ENCODE data around the gene PEX12.
"Not testable (repeated sequence)": the region's sequence is repeated elsewhere in the genome, so short reads cannot be mapped to it uniquely, and the experiment has no call there.

Gene PEX12

DNA sequence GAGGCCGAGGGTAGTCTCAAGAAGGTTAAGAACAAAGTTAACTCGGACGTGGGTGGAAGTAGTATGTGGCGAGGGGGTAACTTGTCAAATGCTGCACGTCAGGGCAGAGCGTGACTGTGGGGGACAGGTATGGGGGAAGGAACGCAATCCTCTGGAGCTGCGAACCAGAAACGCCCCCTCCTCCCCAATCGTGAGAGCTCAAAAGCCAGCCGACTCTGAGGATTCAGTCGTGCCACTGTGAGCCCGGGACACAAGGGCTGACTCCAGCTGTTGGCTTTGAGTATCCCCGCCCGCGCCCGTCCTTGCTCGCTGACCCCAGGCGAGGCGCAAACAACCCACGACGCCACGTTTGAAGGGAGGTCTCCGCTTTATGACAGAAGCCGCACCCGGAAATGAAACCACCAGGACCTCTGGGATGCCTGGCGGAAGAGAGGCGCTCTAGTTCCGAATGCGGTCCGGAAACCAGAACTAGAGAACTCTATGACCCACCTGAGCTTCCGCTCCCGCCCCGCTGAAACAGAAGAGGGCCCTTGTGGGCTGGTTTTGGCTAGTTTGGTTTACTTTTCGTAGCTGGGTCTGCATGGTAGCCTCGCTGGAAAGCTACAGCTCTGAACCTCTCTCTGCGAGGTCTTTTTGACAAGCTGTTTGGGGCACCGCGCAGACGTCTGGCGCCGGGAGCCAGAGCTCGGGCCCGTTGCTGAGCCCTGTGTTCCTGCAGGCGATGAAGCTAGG is at the start of gene PEX12:
PEX12 (minus strand) TSS at position 375 of the 732 bp plus-strand sequence. CDS start 550 bp downstream, outside the sequence.
- peak; percentile 86 for DNase-seq (ENCODE audit: low read depth)

DNA sequence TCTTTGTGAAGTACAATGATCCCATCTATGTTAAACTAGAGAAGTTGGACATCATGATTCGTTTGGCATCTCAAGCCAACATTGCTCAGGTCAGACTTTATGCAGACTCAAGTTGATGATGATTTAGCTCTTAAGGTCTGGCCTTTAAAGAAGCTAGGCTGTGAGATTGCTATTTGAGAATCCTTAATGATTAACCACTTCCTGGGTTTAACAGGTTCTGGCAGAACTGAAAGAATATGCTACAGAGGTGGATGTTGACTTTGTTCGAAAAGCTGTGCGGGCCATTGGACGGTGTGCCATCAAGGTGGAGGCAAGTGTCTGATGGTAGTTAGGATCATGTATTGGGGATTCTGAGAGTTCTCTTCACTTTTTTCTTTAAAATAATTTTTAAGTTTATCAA is 49.0 kb upstream of the PEX12 start:
- DNase-seq (ENCODE audit: low read depth): no peak

DNA sequence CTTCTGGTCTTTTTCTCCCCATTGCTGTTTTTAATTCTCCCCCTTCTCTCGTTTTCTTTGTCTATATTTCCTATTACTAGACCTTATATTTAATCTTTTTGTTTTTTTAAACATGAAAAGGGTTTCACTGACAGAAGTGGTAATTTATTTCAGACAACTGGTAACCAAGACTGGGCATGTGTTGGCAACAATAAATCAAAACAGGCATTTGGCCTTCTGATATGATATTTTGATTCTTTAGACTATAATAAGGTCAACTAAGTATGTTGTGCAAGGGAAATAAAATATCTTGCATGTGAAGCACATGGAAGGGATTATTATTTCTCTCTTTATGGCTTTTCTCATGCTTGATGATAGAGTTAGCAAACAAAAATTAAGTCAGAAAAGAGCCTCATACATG is 43.4 kb upstream of the PEX12 start:
- no peak for DNase-seq (ENCODE audit: low read depth)

DNA sequence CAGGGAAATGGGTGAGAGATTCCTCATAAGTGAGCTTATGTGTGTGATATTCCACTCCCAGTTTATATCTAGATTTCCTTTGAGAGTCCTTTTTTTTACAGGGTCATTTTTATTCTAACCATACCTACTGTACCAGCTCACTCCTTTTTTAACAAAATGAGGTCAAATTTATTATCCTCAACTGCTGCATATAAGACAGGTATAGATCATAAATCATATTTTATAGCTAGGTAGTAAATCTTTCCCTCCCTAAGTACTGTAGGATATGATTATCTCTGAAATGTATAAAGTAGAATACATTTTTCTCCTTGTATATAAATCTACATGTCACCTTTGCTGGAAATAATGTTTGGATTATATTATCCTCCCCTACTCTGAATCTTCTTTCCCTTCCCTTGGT is 40.3 kb upstream of the PEX12 start:
- no peak for DNase-seq (ENCODE audit: low read depth)

DNA sequence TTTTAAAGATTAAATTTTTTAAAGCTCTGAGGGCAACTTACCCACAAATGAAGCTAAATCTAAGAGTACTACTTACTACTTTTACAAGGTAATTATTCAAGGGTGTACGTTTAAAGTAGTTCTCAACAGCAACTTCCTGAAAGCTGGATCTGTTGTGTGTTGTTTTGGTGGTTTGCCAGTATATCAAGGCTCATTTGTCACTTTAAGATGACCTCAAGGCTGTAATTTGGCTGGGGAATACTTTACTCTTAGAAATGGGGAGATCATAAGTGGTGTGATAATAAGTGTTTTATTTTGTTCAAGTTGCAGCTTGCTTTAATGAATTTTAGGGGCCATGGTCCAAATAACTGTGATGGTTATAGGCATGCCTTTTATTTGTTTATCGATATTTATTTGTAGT is 39.1 kb upstream of the PEX12 start:
- DNase-seq (ENCODE audit: low read depth): no peak

DNA sequence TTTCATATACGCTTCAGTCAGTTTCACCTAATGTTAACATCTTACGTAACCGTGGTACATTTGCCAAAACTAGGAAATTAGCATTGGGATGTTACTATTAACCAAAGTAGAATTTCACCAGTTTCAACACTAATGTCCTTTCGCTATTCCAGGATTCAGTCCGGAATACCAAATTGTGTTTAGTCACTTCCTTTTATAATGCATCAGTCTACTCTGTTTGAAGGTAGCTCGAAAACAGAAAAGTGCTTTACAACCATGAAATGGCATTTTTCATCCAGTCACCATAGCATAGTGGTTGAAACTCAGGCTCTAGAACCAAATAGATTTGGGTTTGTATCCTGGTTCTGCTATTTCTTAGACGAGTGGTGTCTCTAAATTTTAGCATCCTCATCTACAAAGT is 38.2 kb upstream of the PEX12 start:
- no peak for DNase-seq (ENCODE audit: low read depth)

DNA sequence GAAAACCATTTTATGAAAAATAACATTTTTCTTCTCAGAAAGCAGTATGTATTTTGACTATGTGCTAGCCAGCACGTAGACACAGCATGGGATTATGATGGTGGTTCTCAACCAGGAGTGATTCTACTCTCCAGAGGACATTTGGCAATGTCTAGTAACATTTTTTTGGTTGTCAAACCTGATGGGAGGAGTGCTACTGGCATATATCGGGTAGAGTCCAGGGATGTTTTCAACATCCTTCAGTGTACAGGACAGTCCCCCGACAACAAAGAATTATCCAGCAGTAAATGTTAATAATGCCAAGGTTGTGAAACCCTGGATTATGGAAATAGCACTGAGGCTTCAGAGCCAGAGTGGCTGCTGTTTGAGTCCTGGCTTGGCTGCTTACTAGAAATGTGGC is 36.4 kb upstream of the PEX12 start:
- DNase-seq (ENCODE audit: low read depth): no peak

DNA sequence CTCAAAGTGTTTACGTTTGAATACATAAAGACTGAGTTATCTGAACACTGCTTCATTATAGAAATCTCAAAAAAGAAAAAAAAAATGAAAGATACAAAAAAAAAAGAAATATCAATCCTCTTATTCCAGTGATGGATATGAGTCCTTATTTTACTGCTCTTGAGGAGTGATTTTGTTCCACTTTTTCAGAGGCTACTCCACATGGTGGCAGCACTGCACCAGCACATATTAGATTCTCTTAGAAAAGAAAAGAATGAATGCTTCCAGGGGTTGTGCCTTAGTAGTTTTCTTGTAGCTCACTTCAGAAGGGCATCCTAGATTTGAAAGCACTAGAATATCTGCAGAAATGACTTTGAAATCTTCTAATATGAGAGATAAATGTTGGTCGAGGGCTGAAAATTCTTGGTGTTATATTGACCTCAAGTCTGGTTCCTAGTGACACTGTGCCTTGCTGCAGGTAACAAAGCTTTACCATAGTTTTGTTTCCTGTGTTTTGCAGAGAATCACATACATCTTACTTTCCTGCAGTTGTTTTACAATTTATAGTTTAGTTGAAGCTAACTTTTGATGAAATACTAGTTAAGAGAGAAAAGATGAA is 34.7 kb upstream of the PEX12 start:
- DNase-seq (ENCODE audit: low read depth): no peak

DNA sequence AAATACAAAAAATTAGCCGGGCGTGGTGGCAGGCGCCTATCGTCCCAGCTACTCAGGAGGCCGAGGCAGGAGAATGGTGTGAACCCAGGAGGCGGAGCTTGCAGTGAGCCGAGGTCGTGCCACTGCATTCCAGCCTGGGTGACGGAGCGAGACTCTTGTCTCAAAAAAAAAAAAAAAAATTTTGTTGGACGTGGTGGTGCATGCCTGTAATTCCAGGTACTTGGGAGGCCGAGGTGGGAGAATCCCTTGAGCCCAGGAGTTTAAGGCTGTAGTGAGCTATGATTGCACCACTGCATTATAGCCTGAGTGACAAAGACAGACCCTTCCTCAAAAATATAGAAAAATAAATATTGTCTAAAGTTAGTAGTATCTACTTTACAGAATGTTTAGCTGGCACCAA is 32.4 kb upstream of the PEX12 start:
- not testable (repeated sequence) for DNase-seq (ENCODE audit: low read depth)

DNA sequence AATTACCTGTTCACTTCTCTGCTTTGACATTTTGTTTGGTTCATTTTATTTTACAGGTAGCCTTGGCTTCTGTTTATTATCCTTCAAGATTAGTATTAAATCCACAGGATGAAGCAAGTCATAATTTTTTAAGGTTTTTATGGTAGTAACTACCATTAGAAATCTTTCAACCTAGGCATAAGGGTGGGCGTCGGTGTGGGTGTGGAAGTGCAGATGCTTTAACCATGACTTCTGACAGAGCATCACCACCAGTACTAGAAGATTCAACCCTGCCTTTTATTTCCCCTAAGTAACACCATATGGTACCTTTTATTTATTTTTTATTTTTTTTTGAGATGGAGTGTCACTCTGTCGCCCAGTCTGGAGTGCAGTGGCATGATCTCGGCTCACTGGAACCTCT is 31.5 kb upstream of the PEX12 start:
- DNase-seq (ENCODE audit: low read depth): no peak

DNA sequence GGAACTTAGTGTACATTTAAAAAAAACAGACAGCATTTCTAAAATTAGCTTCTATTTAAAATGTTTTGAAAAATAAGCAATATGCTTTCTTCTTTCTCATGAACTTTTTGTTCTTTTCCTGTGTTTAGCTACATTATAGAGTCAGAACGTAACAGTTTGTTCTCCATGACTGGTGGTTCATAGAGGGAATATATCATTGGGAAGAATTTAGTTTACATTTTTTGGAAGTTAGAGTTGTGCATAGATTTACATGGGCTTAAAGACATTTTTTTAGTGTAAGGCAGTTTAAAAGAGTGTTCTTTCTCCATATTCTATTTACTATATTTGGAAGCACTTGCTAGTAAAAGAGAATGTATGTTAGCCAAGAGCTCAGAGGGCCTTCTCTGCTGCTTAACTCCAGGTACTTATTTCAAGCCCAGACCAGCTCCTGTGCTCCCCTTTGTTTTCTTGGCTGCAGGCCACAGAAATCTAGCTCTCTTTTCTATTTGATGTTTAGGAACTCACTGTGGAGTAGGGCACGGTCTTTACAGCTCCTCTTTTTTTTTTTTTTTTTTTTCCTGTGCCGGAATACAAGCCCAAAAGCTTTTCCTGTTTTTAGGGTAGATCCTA is 29.0 kb upstream of the PEX12 start:
- DNase-seq (ENCODE audit: low read depth): no peak

DNA sequence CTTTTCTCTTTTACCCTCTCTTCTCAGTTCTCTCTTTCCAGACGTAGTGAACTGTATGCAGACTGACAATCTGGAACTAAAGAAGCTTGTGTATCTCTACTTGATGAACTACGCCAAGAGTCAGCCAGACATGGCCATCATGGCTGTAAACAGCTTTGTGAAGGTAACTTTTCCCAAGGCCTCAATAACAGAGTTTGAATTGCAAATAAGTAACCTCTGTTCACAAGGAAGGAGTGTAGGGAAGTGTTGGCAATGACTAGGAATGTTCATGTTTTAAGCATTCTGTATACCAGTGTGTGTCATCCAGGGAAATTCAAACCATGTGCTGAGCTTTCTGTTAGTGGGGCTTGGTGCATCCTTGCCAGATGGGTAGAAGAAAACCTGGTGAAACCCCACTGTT is 27.3 kb upstream of the PEX12 start:
- no peak for DNase-seq (ENCODE audit: low read depth)

DNA sequence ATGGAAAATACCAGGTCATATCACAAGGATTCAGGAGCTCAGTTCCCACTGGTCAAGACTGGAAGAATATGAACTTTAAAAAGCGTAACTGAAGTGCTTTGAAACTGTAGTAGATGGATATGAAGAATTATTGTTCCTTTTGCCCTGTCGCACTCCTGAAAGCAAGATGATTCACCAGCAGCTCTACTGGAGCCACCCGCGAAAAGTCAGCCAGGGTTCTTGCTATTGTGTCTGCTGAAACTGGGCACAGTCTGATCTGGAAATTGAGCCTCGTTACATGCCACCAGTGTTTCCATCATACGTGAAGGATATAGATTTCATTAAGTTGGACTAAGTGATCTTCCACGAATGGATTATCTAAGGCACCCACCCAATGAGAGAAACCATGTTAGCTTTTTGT is 25.3 kb upstream of the PEX12 start:
- DNase-seq (ENCODE audit: low read depth): no peak

DNA sequence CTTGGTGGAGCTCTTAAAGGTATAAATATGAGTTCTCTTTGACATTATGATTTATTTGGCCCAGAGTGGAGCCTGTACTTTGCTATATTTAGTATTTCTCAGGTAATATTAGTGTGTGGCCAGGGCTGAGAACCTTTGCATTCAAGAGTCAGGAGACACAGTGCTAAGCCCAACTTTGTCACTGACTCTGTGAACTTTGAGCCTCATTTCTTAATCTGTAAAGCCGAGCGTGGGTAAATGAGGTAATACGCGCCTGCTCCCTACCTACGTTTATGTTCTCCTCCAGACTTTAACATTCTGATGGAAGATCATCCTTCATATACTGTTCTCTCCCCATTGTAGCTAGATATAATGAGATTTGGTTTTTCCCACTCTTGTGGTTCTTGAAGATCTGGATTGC is 19.2 kb upstream of the PEX12 start:
- DNase-seq (ENCODE audit: low read depth): no peak

DNA sequence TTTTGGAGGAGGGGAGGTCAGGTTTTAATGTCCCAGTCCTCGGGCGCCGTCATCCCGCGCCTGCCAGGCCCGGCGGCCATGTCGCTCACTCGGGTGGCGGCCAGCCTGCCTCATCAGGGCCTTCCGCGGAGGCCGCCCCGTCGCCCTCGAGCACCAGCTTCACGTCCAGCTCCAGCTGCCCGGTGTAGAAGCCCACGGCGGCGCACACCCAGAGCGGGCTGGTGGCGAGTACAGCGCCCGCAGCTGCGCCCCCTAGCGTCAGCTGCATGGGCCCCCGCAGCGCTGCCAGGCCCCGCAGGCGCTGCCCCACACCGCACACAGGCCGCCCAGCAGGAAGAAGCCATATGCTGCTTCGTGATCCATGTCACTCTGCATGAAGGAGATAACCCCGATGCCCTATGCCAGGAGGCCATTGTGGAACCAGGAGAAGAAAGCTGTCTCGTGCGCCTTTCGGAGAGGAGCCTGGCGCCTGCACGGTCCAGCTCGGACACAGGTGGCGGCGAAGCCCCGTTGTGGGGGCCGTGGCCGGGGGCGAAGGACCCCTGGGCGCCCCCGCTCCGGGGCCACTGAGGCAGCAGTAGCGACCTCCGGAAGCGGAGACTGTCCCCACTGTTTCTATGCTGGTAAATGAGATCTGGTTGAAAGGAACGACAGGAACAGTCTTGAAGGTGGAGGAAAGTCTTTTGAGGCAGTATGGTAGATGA is 18.3 kb upstream of the PEX12 start:
- no peak for DNase-seq (ENCODE audit: low read depth)

DNA sequence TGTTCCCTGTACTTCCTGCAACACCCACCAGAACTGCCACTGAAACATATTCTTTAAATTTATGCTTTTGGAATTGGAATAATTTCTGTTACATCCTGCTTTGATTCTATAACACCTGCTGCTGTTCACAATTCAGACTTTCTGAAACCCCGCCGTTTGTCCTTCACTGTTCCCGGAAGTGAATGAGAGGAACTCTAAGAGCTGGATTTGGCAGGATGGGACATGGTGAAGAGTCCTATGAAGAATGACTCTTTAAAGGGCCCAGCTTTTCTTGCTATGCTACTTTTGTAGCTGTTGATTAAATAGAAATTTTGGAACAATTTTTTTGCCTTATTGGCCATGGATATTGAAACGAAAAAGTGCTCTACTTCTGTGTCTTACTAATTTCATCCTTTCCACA is 17.7 kb upstream of the PEX12 start:
- no peak for DNase-seq (ENCODE audit: low read depth)

DNA sequence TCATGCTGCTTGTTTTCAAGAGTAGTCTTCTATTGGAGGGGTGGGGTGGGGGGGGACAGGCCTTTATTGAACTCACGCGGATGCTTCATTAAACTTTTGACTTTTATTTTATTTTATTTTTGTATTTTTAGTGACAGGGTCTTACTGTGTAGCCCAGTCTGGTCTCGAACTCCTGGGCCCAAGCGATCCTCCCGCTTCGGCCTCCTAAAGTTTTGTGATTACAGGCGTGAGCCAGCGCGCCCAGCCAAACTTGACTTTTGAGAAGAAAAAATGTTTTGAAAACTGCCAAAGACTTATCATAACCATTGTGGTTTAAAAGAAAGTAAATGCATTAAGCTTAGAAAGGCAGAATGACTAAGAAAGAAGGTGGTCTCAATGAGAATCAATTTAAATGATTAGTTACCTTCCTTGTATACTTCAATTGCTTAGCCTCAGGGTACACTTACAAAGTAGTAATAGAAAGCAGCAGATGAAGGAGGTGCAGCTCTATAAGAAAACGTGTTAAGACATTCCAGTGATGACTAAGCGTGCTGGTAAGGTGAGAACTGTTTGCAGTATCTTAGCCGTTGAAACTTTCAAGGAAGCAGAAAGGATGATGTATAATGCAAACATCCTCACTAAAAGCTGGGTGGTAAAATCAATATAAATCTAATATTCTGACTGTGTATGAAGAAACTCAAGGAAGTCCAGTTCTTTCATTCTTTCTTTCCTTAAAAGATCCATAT is 10.0 kb upstream of the PEX12 start:
- DNase-seq (ENCODE audit: low read depth): no peak

DNA sequence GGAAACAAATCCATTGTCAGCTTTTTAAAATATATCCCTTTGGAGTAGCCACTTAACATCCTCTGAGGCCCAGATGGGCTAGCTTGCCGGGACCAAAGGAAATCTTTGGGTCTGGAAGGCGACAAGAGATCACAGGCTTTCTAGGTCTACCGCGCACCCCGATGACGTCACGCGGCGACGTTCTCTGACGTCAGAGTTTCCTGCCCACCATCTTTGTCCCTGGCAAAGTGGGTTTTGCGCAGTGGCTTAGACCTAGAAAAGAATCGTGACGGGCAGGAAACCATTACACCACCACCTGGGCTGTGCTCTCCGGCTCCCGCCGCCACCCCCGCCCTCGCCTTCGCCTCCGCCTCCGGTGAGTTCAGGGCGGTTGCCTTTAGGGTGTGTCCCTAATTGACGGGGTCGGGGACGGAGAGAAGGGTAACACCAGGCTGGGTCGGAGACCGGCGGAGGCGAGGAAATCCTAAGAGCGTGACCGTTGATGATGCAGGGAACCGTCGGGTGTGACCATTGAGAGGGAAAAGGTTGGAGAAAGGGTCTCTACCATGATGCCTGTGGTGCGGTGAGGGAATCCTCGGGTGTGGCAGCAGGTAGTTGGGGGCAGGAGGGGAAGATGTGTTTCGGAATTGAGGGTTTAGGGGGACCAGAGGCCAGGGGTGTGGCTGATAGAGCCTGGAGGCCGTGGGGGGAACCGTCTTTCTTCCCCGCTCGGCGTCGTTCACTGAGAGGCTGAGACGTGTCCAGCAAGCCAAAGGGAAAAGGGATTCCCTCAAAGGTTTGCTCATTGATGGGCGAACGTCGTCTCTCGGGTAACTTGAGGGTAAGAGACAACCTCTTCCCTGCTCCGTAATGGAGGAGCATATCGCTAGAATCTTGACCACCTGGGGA is 8.9 kb upstream of the PEX12 start, which contains the start of gene AP2B1:
AP2B1 (plus strand) TSS at position 249 of the 888 bp plus-strand sequence. CDS start 6,709 bp downstream, outside the sequence.
- peak; percentile 94 for DNase-seq (ENCODE audit: low read depth)

DNA sequence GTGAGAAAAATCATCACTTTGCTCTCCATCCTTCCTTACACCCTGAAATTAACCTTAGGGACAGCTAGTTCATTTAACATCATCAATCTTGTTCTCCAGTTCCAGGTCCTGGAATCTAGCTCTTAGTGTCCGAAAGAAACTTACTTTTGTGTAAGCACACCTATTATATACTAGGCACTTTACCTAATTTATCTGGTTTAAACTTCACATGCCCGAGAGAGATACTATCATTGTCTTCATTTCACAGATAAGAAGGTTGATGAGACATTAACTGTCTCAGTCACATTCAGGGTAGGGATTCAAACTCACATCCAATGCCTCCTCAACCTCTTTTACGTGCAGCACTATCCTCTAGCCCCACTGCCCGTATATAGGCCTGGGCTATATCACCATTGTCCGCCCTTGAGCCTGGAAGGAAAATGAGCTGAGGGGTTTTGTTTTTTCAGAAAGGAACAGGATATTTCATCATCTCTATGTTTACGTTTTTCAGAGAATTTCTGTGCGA is 8.2 kb upstream of the PEX12 start:
- DNase-seq (ENCODE audit: low read depth): no peak

DNA sequence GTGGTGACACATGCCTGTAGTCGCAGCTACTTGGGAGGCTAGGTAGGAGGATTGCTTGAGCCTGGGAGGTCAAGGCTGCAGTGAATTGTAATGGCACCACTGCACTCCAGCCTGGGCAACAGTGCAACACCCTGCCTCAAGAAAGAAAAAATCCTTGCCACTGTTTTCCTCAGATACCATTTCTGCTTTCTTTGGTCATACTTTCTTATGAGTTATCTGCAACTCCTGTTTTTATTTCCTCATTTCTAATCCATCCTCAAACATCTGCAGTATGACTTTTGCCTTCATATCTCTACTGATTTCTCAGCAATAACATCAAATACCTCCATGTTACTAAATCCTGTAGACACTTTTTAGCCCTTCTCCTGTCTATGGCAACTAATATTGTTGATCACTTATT is 5.7 kb upstream of the PEX12 start:
- DNase-seq (ENCODE audit: low read depth): no peak

DNA sequence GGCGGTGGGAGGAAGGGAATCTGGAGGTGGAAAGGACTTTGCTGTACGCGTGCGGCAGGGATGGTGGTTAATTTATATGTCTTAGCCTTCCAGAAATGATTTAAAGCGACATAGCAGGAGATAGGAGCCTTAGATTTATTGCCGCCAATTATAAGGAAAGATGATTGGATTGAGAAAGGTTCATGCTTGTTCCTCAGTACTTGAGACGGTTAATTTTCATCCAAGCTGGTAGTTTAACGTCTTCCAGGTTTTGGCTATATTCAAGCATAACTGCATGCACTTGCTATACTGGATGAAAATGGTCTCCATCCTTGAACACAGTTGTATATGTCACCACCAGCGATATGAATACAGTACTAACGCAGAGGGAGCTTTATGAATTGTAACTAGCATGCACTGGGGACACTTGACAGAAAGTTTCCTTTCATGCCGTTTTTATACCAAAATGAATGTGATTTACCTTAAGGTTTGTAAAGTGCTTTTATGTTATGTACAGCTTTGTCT is 610 bp upstream of the PEX12 start:
- DNase-seq (ENCODE audit: low read depth): no peak

All from T-helper 22 cell (primary cell).